ENCODE data around the gene SBF2. TPM values are rescaled to one million over a fixed set of nuclear protein-coding genes. Genes with fewer than 3 reads are reported as not detected.

Gene SBF2
- total and polyA plus RNA-seq, 2 of the 13 experiments (the other 11 are each of a cell fraction or from before 2014, with no cell fraction given): 24.0 to 45.8 TPM

DNA sequence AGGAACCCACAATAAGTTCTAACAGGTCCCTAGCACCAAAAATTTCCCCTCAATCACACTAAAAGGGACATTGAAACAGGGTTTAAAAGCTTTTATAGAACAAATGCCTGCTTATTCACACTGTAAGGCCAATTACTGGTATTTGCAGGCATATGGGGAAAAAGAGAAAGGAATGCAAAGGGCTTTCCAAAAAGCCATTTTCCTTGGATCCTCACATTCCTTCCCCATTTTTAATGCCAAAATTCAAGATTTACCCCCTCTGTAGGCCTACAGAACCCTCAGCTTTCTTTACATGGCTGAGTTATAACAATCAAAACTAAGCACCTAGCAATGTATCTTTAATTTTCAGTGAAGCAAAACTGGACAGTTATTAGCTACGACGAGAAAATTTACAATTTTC, 102.0 kb downstream of the SBF2 start (continued):
- no peak for TF ChIP-seq ZBTB40 (IDR thresholded peaks at IDR 0.05)
- no peak for TF ChIP-seq ZBTB40 (CRISPR knock-in tag; IDR thresholded peaks at IDR 0.05)
- no peak for TF ChIP-seq RXRB (CRISPR knock-in tag; IDR thresholded peaks at IDR 0.05; ENCODE audit: borderline replicate concordance)
- TF ChIP-seq, protein P1, sequence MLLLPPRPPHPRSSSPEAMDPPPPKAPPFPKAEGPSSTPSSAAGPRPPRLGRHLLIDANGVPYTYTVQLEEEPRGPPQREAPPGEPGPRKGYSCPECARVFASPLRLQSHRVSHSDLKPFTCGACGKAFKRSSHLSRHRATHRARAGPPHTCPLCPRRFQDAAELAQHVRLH (CRISPR knock-in tag; IDR thresholded peaks at IDR 0.05; ENCODE audit: borderline replicate concordance, low read depth): no peak
- TF ChIP-seq ONECUT2 (CRISPR knock-in tag; IDR thresholded peaks at IDR 0.05): no peak
- no peak for TF ChIP-seq STAT5B (CRISPR knock-in tag; IDR thresholded peaks at IDR 0.05)
- TF ChIP-seq SAFB2 (CRISPR knock-in tag; IDR thresholded peaks at IDR 0.05; ENCODE audit: borderline replicate concordance, low read depth): no peak
- TF ChIP-seq, protein P2, sequence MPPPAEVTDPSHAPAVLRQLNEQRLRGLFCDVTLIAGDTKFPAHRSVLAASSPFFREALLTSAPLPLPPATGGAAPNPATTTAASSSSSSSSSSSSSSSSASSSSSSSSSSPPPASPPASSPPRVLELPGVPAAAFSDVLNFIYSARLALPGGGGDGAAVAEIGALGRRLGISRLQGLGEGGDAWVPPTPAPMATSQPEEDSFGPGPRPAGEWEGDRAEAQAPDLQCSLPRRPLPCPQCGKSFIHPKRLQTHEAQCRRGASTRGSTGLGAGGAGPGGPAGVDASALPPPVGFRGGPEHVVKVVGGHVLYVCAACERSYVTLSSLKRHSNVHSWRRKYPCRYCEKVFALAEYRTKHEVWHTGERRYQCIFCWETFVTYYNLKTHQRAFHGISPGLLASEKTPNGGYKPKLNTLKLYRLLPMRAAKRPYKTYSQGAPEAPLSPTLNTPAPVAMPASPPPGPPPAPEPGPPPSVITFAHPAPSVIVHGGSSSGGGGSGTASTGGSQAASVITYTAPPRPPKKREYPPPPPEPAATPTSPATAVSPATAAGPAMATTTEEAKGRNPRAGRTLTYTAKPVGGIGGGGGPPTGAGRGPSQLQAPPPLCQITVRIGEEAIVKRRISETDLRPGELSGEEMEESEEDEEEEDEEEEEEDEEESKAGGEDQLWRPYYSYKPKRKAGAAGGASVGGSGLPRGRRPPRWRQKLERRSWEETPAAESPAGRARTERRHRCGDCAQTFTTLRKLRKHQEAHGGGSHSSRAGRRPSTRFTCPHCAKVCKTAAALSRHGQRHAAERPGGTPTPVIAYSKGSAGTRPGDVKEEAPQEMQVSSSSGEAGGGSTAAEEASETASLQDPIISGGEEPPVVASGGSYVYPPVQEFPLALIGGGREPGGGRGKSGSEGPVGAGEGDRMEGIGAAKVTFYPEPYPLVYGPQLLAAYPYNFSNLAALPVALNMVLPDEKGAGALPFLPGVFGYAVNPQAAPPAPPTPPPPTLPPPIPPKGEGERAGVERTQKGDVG (CRISPR knock-in tag; IDR thresholded peaks at IDR 0.05; ENCODE audit: borderline replicate concordance): no peak
- TF ChIP-seq SSRP1 (CRISPR knock-in tag; IDR thresholded peaks at IDR 0.05): no peak
- TF ChIP-seq POLR2AphosphoS2 (IDR thresholded peaks at IDR 0.05; ENCODE audit: low read depth, low read length): no peak
- no peak for TF ChIP-seq BATF2 (CRISPR knock-in tag; IDR thresholded peaks at IDR 0.05)
- TF ChIP-seq ZNF839 (CRISPR knock-in tag; IDR thresholded peaks at IDR 0.05; ENCODE audit: borderline replicate concordance): no peak
- TF ChIP-seq GLI4 (CRISPR knock-in tag; IDR thresholded peaks at IDR 0.05; ENCODE audit: borderline replicate concordance): no peak
- TF ChIP-seq ZNF256 (CRISPR knock-in tag; conservative IDR thresholded peaks at IDR 0.05): no peak
